Gastrocnemius medialis (tissue), 4 donors: Measurements from ENCODE around the gene KRTAP12-3. TPM values are rescaled to one million over a fixed set of nuclear protein-coding genes. Genes with fewer than 3 reads are reported as not detected.
"Not testable (repeated sequence)": the region's sequence is repeated elsewhere in the genome, so short reads cannot be mapped to it uniquely, and the experiment has no call there.

Experiments used
- ATAC-seq, 2 donors: fragments of 150-250 bp; one replicate each; pipeline ENCODE4 v1.9.1; 2016
- DNase-seq, 2 donors: peaks; one replicate each; pipeline ENCODE4 v3.0.0-alpha.2; 2019
- H3K27ac ChIP-seq, 4 donors: fragments of 200-600 bp; sonication (generic); 1 replicate in 1 of 4; 2 replicates in 3 of 4; pipeline ENCODE4 v1.5.1; 2016 to 2018; ENCODE audit warnings: mild to moderate bottlenecking in 2 of 4, moderate library complexity in 1 of 4
- H3K27me3 ChIP-seq, 3 donors: fragments of 200-600 bp; sonication (generic) in 2 of 3; 1 replicate in 1 of 3; 2 replicates in 2 of 3; pipeline versions ENCODE4 v1.5.1 to v1.6.0; 2016 to 2019; ENCODE audit warnings: mild to moderate bottlenecking in 1 of 3, moderate library complexity in 1 of 3
- H3K36me3 ChIP-seq, 2 donors: fragments of 200-600 bp; sonication (generic) in 1 of 2; one replicate each; pipeline ENCODE4 v1.5.1; 2017 to 2018
- H3K4me1 ChIP-seq, 2 donors: fragments of 200-600 bp; sonication (generic) in 1 of 2; one replicate each; pipeline ENCODE4 v1.5.1; 2016 to 2017; ENCODE audit warnings: mild to moderate bottlenecking in 2 of 2
- H3K4me3 ChIP-seq, 4 donors: fragments of 200-600 bp; sonication (generic) in 3 of 4; 1 replicate in 1 of 4; 2 replicates in 3 of 4; pipeline ENCODE4 v1.5.1; 2016 to 2019; ENCODE audit warnings: mild to moderate bottlenecking in 2 of 4
- H3K9me3 ChIP-seq, 3 donors: fragments of 200-600 bp; sonication (generic) in 2 of 3; 1 replicate in 1 of 3; 2 replicates in 2 of 3; pipeline ENCODE4 v1.5.1; 2016 to 2019
- POLR2A ChIP-seq, 2 donors: fragments of 450-650 bp; IDR thresholded peaks; one replicate each; pipeline ENCODE4 v1.6.1; 2017; ENCODE audit warnings: antibody characterized with exemption in 2 of 2, mild to moderate bottlenecking in 2 of 2, moderate library complexity in 2 of 2
- in situ Hi-C, 4 donors: fragments of 200-750 bp; cut with MboI; loops; one replicate each; pipeline versions ENCODE4 v1.15.0 to v1.8.0; 2017; ENCODE audit warnings: low sequenced_read_pairs in 4 of 4
- intact Hi-C: fragments of 100-400 bp; cut with DNase I; formaldehyde crosslinking; loops from one replicate; pipeline ENCODE4 v1.15.1; 2023; ENCODE audit warnings: low total_unique reads
- total RNA-seq, 4 donors: library from RNA; depleted of rRNA; stranded (reverse); fragments of >200 nt; gene quantifications; one replicate each; pipeline versions ENCODE4 v1.1.0 to v1.2.3, GENCODE V29; 2016
- TF ChIP-seq, protein P1 (sequence below), 5 experiments: fragments of 450-650 bp in 3 of 5; fragments of 200-600 bp in 2 of 5; sonication (generic) in 2 of 5; IDR thresholded peaks in 4 of 5; conservative IDR thresholded peaks in 1 of 5; 1 replicate in 4 of 5; 2 replicates in 1 of 5; pipeline ENCODE4 v1.5.1; 2016 to 2019; ENCODE audit warnings: antibody characterized with exemption in 5 of 5, mild to moderate bottlenecking in 3 of 5, moderate library complexity in 3 of 5

Gene KRTAP12-3
- total RNA-seq, 4 donors from 2014 or later = not detected

DNA sequence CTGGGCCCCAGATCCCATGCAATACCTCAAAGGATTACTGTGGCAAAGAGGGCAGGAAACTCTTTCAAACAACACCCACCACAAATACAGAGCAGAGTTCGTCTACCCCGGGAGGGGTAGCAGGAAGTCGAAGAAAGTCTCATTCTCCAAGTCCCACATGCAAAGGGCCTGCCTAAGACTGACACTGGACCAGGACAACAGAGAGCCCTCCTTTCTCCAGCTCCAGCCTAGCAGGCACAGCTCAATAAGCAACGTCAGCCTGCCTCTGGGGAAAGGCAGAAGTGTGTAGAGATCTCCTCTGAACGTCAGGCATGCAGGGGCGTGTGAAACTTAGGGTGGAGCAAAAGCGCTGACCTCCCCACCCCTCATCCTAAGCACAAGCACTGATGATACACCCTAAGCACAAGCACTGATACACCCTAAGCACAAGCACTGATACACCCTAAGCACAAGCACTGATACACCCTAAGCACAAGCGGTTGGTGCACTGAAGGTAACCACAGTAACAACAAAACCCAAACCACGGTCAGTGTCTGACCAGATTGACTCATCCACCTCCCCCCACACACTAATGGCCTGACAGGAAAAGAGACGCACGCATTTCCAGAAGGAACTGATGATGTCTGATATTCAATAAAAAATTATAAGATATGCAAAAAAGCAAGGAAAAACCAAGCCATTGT is 1.3 kb downstream of the KRTAP12-3 start:
- no peak for ATAC-seq

DNA sequence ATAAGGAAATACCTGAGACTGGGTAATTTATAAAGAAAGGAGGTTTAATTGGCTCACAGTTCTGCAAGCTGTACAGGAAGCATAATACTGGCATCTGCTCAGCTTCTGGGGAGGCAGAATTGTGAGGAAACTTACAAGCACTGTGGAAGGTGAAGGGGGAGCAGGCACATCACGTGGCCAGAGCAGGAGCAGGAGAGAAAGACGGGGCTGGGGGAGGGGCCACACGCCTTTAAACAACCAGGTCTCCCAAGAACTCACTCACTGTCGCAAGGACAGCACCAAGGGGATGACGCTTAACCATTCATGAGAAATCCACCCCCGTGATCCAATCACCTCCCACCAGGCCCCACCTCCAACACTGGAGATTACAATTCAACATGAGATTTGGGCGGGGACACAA is 3.8 kb downstream of the KRTAP12-3 start:
- H3K9me3 ChIP-seq, H3K4me3 ChIP-seq, H3K27me3 ChIP-seq, in situ Hi-C loops, H3K27ac ChIP-seq, H3K4me1 ChIP-seq, ATAC-seq, DNase-seq, H3K36me3 ChIP-seq, intact Hi-C loops: not testable (repeated sequence)

More for the DNA sequence above, 1.3 kb downstream of the KRTAP12-3 start:
- H3K9me3 ChIP-seq = no peaks in the 10 kb centered on the region
- TF ChIP-seq, protein P1, sequence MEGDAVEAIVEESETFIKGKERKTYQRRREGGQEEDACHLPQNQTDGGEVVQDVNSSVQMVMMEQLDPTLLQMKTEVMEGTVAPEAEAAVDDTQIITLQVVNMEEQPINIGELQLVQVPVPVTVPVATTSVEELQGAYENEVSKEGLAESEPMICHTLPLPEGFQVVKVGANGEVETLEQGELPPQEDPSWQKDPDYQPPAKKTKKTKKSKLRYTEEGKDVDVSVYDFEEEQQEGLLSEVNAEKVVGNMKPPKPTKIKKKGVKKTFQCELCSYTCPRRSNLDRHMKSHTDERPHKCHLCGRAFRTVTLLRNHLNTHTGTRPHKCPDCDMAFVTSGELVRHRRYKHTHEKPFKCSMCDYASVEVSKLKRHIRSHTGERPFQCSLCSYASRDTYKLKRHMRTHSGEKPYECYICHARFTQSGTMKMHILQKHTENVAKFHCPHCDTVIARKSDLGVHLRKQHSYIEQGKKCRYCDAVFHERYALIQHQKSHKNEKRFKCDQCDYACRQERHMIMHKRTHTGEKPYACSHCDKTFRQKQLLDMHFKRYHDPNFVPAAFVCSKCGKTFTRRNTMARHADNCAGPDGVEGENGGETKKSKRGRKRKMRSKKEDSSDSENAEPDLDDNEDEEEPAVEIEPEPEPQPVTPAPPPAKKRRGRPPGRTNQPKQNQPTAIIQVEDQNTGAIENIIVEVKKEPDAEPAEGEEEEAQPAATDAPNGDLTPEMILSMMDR (IDR thresholded peaks at IDR 0.05 in 4 of 5, conservative IDR thresholded peaks at IDR 0.05 in 1 of 5) = no peak
- no peak for TF ChIP-seq POLR2A (IDR thresholded peaks at IDR 0.05)
- H3K36me3 ChIP-seq = no peaks in the 10 kb centered on the region
- intact Hi-C loops = no loop called here
- no peak for DNase-seq
- no peak overlapping the region for H3K27ac ChIP-seq
- no peaks in the 10 kb centered on the region for H3K4me1 ChIP-seq
- H3K27me3 ChIP-seq = peaks cover 0 to 8% (median 4%) of the 10 kb centered on the region in 3 donors
- no peak overlapping the region for H3K4me3 ChIP-seq
- in situ Hi-C loops = no loop called here

DNA sequence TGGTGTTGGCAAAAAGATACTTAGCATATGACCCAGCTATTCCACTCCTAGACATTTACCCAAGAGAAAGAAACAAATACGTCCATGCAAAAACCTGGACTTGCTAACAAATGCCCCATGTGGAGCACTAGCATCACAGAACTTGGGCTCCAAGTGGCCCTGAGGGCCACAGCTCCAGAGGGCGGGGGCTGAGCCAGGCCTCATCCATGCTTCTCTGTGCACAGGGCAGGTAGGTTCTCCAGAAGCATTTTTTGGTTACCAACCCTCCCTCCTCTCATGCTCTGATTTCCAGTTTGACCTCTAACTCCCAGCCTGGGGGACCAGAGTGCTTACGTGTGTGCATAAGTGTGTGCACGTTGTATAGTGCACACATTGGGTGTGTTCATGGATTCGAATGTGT is 7.0 kb downstream of the KRTAP12-3 start:
- Histone ChIP-seq H3K4me3 (no peak overlapping the region), H3K9me3 (no peaks in the 10 kb centered on the region), H3K27ac (no peak overlapping the region), H3K36me3 (no peaks in the 10 kb centered on the region), H3K4me1 (no peaks in the 10 kb centered on the region), H3K27me3 (peaks cover 0 to 3% (median 0%) of the 10 kb centered on the region in 3 donors)
- DNase-seq (no peak), ATAC-seq (no peak)
- TF ChIP-seq POLR2A (IDR thresholded peaks at IDR 0.05) = no peak
- TF ChIP-seq, protein P1 (IDR thresholded peaks at IDR 0.05 in 4 of 5, conservative IDR thresholded peaks at IDR 0.05 in 1 of 5) = no peak
- in situ Hi-C loops = no loop called here
- intact Hi-C loops = no loop called here

DNA sequence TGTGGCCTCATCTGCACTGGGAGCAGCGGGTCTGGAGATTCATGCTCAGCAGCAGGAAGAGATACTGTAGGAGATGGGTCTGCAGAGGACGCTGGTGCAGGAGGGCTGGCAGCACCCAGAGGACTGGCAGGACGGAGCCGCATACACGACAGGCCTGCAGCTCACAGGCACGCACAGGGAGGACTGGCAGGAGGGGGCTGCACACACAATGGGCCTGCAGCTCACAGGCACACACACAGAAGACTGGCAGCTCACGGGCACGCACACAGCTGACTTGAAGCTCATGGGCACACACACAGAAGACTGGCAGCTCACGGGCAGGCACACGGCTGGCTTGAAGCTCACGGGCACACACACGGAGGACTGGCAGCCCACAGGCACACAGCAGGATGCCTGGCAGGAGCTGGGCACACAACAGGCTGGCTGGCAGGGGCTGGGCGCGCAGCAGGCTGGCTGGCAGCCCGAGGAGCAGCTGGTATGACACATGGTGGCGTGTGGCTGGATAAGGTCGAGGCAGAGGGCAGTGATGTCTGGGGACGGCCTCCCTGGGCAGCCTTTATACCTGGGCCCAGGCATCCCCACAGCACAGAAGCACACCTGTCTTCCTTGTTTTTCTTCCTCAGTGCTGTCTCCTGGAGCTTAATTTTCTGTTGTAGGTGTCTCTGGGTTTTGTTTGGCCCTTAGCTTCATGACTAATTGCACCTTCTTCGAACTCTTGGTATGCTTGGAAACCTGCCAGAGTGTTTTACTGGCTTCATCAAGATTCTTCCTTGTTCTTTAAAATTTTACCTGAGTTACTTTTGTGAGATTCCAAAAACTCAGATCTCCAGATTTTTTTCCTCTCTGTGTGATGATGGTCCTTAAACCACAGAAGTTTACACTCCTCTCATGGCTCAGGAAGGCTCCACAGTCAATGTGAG is 8.9 kb downstream of the KRTAP12-3 start, which contains the start of gene KRTAP12-2:
Gene KRTAP12-2 (minus strand): TSS at position 527 of the 920 bp plus-strand sequence. CDS start 41 bp downstream, at position 486.
- Histone ChIP-seq H3K4me3 (no peak within 1 kb of the TSS), H3K36me3 (no peaks in the 10 kb centered on the region), H3K27me3 (peaks cover 0 to 3% (median 0%) of the 10 kb centered on the region in 3 donors), H3K4me1 (no peaks in the 10 kb centered on the region), H3K9me3 (no peaks in the 10 kb centered on the region), H3K27ac (no peak within 1 kb of the TSS)
- no peak for DNase-seq
- TF ChIP-seq POLR2A (IDR thresholded peaks at IDR 0.05) = no peak
- TF ChIP-seq, protein P1 (IDR thresholded peaks at IDR 0.05 in 4 of 5, conservative IDR thresholded peaks at IDR 0.05 in 1 of 5) = no peak
- intact Hi-C loops (no loop called here), in situ Hi-C loops (no loop called here)
- no peak for ATAC-seq

DNA sequence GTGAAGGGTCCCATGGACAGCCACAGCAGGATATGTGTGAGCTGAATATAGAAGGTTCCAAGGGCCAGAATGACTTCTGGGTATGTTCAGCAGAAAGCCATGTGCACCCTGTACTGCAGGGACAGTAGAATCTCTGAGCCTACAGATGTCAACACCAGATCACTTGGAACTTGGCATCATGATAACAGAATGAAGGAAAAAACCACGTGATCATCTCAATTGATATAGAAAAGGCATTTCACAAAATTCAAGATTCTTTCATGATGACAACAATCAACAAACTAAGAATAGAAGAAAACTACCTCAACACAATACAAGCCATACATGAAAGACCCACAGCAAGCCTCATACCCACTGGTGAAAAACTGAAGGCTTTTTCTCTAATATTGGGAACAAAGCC is 9.9 kb downstream of the KRTAP12-3 start:
- ATAC-seq = no peak
- in situ Hi-C loops (no loop called here), intact Hi-C loops (no loop called here)
- Histone ChIP-seq H3K36me3 (no peaks in the 10 kb centered on the region), H3K4me1 (no peaks in the 10 kb centered on the region), H3K9me3 (no peaks in the 10 kb centered on the region), H3K27me3 (peaks cover 0 to 3% (median 0%) of the 10 kb centered on the region in 3 donors), H3K4me3 (no peak overlapping the region), H3K27ac (no peak overlapping the region)
- DNase-seq = no peak
- TF ChIP-seq, protein P1 (IDR thresholded peaks at IDR 0.05 in 4 of 5, conservative IDR thresholded peaks at IDR 0.05 in 1 of 5) = no peak
- no peak for TF ChIP-seq POLR2A (IDR thresholded peaks at IDR 0.05)
